Activated CD8-positive, alpha-beta memory T cell treated with anti-CD3 and anti-CD28 coated beads for 4 hours (primary cell): Measurements from ENCODE around the gene CBX1.

Source experiments
- DNase-seq, 2 donors: peaks; one replicate each; pipeline ENCODE4 v3.0.0-alpha.2; 2020; ENCODE audit warnings: low read depth in 2 of 2

CBX1 gene

DNA sequence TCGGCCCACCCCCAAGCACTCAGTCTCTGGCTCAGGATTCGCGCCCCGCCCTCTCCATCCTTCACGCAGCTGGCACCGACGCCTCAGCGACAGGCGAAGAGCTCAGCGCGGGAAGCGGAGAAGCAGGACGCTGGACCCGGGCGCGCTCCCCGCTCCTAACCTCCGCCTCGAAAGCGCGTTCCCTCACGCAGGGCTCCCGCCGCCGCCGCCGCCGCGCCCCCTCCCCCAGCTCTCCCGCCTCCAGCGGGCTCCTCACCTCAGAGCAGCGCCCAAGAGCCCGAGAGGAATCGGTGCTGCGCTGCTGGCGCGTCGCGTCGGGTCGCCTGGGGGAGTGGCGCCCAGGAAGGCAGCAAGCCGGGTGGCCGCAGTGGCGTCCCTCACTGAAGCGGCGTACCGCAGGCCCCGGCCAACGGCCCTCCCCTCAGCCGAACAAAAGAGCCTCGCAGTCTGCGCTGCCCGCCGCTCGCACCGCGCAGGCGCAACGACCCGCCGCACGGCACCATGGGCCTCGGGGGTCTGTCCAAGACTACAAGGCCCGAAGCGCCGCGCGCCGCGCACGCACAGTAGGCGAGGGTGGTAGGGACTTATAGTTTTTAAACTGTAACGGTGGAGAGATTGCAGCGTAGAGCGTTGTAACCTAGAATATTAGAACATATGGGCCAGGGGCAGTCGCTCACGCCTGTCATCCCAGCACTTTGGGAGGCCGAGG is at the start of gene CBX1:
Gene CBX1, minus strand, starts transcription at position 467 of the 709 bp plus-strand sequence. CDS start 24,474 bp downstream, outside the sequence.
- peak; percentile 87 for DNase-seq

- DNase-seq: no peak
These were observed 49.3 kb upstream of the CBX1 start for GRCh38 chr17:48150597-48151001.

DNA sequence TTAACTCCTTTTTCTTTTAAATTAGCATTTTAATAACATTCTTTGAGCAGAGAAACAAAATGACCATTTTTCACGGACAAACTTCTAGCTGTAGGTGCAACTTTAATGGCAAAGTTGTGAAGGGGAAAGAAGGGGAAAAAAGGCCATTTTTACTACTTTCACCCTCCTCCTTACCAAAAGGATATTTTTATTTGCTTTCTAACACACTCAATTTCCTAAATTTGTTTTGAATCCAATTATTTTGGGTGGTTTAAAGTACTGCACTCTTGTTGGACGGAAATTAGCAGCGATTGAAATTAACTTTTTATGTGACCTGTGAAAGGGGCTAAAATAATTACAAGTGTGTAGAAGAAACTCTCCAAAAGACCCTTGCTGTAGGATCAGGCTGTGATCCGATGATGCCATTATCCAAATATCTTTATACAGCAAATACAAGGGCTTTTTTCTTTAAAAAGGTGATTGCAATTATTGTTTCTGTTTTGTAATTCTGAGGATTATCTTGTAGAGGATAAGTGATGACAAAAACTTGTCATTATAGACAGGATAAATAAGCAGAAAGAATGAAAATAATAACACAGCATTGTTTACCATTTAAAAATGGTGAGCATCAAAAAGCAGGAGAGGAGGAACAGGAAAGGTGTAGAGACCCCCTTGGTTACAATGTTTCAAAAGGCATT is 48.6 kb upstream of the CBX1 start:
- no peak for DNase-seq

DNA sequence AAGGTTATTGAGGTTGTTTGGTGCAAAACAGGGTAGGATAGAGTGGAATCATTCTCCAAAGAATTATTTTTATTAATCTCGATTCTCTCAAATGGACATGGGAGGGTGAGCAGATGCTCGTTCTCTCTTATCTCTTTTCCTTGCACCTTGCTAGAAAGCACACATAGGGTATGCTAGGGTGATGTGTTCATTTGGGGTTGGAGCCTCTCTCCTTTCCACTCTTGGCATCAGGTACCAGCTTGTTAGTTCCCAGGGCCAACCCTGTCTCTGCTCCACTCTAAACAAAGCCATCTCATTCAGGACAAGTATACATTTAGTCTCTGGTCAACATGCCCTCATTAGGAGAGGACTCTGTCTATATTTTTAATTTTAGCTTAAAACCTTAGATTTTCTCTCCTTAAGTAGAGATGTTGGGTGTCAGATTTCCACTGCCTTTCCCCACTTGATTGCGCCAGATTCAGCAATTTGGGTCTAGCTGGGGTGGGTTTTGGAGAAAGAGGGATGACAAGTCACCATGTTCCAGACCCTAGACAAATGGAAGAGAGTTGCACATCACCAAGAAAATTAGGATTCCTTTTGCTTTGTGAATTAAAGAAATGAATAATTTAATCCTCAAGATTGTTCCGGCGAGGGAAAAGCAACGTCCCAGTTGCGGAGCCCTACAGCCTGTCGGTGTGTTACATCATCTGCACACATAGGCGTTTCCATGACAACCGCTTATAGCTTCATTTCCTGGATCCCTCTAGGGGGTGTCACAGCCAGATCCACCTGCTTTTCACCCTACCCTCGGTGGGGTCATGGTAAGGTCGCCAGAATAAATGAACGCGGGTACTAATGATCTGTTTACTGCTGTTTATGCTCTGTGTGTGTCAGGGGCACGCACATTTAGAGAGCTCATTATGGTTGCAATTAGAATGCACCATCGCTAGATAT is 47.8 kb upstream of the CBX1 start:
- no peak for DNase-seq

- DNase-seq: no peak
These were observed 46.9 kb upstream of the CBX1 start for GRCh38 chr17:48148029-48148770.

- no peak for DNase-seq
These were observed 43.9 kb upstream of the CBX1 start for GRCh38 chr17:48144976-48145798.

DNA sequence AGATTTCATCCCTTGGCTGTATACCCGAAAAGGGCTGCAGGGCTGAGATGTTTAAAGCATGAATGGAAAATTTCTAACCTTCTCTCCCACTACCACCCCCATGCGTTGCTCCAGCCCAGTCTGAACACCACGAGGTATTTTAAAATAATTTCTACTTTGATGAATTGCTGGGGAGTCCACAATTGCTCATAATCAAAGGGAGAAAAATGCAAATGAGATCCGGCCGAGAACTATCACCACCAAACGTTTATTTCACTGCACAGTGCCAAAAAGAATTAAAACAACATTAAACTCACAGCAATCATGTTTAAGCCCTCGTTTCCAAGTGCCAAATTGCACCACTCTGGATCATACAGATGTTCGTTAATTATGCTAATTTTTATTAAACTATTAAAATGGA is 43.0 kb upstream of the CBX1 start:
- DNase-seq: no peak

DNA sequence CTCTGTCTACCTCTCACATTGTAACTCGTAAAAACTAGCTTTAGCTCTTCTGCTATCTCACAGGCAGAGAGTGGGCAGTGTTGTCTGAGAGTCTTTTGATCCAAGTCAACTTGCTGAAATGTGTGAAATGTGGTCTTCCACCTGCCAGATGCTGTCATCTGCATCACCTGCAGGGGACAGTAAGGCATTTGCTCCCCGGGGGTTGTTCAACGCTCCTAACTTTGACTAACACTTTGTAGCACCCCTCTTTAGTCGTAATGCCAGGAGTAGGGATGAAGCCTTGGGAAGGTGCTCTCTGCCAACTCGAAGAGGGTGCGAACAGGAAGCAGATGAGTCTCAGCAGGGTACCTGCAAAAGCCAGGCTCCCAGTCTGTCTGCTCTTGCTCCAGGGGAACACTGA is 42.4 kb upstream of the CBX1 start:
- DNase-seq: no peak

GRCh38 chr17:48139944-48140343 is 38.7 kb upstream of the CBX1 start:
- DNase-seq: no peak

GRCh38 chr17:48137656-48138055 is 36.4 kb upstream of the CBX1 start:
- no peak for DNase-seq

- DNase-seq: no peak
These were observed 33.7 kb upstream of the CBX1 start for GRCh38 chr17:48134912-48135480.

DNA sequence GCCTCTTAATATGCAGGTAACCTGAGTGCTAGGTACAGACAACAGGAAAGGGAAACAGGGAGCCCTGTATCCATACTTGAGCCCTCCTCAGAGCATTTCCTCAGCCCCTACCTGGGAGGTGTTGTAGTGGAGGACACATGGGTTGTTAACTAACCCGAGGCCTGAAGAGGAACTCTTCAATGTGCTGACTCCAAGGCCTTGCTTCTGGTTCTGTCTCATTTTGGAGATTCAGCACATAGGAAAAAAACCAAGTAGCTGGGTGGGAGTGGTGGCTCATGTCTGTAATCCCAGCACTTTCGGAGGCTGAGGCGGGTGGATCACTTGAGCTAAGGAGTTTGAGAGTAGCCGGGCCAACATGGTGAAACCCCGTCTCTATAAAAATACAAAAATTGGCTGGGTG is 31.1 kb upstream of the CBX1 start:
- no peak for DNase-seq

DNA sequence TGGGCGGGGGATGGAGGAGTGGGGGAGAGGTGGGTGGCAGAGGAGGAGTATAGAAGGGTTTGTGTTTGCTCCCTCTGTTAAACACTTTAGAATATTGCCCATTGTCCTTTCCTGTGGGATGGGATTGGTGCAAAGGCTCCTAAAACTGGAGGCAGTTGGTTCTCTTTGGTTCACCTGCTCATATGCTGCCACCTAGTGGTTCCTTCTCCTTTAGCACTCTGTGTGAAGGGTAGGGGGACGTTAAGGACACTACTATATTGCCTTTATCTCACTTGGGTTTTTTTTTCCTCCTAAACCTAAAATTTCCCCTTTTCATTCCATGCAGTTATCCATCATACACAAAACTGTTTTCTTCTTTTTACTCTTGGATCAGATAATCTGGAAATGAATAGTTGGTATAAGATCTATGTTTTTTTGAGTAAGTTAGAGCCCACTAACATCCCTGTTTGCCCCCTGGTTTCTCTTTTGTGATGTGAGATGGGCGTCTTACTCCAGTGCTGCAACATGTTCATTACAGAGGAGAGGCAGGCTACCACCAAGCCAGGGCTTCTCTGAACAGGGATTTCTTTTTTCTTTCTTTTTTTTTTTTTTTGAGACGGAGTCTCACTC is 30.0 kb upstream of the CBX1 start:
- DNase-seq: peak; percentile 18 to 33

GRCh38 chr17:48129981-48130380 is 28.7 kb upstream of the CBX1 start:
- DNase-seq: no peak

GRCh38 chr17:48128400-48128799 is 27.1 kb upstream of the CBX1 start:
- DNase-seq: no peak

- DNase-seq: no peak
These were observed 26.2 kb upstream of the CBX1 start for GRCh38 chr17:48127371-48128051.

DNA sequence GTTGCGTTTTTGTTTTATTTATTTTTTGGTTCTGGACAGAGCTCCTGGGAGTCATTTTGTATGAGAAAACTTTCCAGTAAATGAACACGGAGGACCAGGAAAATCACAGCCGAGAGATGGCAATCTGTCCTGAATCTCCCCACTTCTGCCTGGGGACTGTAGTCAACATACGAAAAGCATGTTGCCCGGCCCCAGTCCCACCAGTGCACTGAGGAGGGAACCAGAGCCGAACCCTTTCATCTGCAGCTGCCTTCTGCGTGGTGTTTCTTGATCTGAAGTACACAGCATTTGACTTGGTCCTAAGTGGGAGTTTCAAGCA is 25.2 kb upstream of the CBX1 start:
- DNase-seq: no peak

GRCh38 chr17:48125829-48126531 is 24.7 kb upstream of the CBX1 start:
- no peak for DNase-seq
